Fibroblast of lung (primary cell): ENCODE results near the gene CHIT1. TPM values are rescaled to one million over a fixed set of nuclear protein-coding genes. Genes with fewer than 3 reads are reported as not detected.

ENCODE experiments used
- DNase-seq, 2 donors: peaks; one replicate each; pipeline versions ENCODE4 v3.0.0 to v3.0.0-alpha.2; 2010; ENCODE audit warnings: low read depth in 2 of 2
- H2AFZ ChIP-seq: 2 replicates; pipeline ENCODE4 v1.5.1; 2012; ENCODE audit warnings: low read length, control low read depth, inconsistent platforms
- H3K27ac ChIP-seq: 2 replicates; pipeline ENCODE4 v1.5.1; 2011; ENCODE audit warnings: low read length, control low read depth; ENCODE audit not compliant: insufficient read depth
- H3K27me3 ChIP-seq: 2 replicates; pipeline ENCODE4 v1.5.1; 2011; ENCODE audit warnings: mild to moderate bottlenecking, low read length; ENCODE audit not compliant: control insufficient read depth, insufficient read depth
- H3K36me3 ChIP-seq: 2 replicates; pipeline ENCODE4 v1.5.1; 2011; ENCODE audit warnings: low read length; ENCODE audit not compliant: control insufficient read depth, insufficient read depth
- H3K4me1 ChIP-seq: 2 replicates; pipeline ENCODE4 v1.5.1; 2011; ENCODE audit warnings: low read length; ENCODE audit not compliant: control insufficient read depth, insufficient read depth; ENCODE audit errors: extremely low read depth
- H3K4me2 ChIP-seq: 2 replicates; pipeline ENCODE4 v1.5.1; 2011; ENCODE audit warnings: low read length, control low read depth; ENCODE audit not compliant: insufficient read depth; ENCODE audit errors: extremely low read depth
- H3K4me3 ChIP-seq, 4 experiments: fragments of 200-600 bp in 1 of 4; sonication (generic) in 1 of 4; replicated peaks in 1 of 4; 2 replicates each; pipeline ENCODE4 v1.5.1; 2011 to 2016; ENCODE audit warnings: low read length in 4 of 4, low read depth in 3 of 4, mild to moderate bottlenecking in 3 of 4, control low read depth in 2 of 4, inconsistent platforms in 1 of 4, mixed read lengths in 1 of 4; ENCODE audit not compliant: insufficient read depth in 1 of 4; ENCODE audit errors: control extremely low read depth in 1 of 4
- H3K79me2 ChIP-seq: 2 replicates; pipeline ENCODE4 v1.5.1; 2012; ENCODE audit warnings: mild to moderate bottlenecking, low read length, inconsistent platforms; ENCODE audit not compliant: control insufficient read depth, insufficient read depth
- H3K9ac ChIP-seq: 2 replicates; pipeline ENCODE4 v1.5.1; 2011; ENCODE audit warnings: mild to moderate bottlenecking, low read length, control low read depth; ENCODE audit not compliant: insufficient read depth
- H3K9me3 ChIP-seq: 2 replicates; pipeline ENCODE4 v1.5.1; 2012; ENCODE audit warnings: low read depth, low read length; ENCODE audit not compliant: control insufficient read depth, insufficient read depth
- H4K20me1 ChIP-seq: 2 replicates; pipeline ENCODE4 v1.5.1; 2011; ENCODE audit warnings: low read length; ENCODE audit not compliant: control insufficient read depth, insufficient read depth; ENCODE audit errors: extremely low read depth
- polyA plus RNA-seq, 2 donors: library from polyadenylated mRNA; depleted of rRNA in 1 of 2; stranded (reverse) in 1 of 2; unstranded in 1 of 2; fragments of >200 nt; gene quantifications; 2 replicates each; pipeline ENCODE4 v1.2.1, GENCODE V29; 2011 to 2012; ENCODE audit warnings: missing spikeins in 1 of 2
- total RNA-seq: library from RNA; depleted of rRNA; stranded (reverse); fragments of >200 nt; gene quantifications from 2 replicates; pipeline ENCODE4 v1.2.1, GENCODE V29; 2014
- TF ChIP-seq, protein P1 (sequence below), 2 donors: IDR thresholded peaks in 1 of 2; conservative IDR thresholded peaks in 1 of 2; 1 replicate in 1 of 2; 2 replicates in 1 of 2; pipeline ENCODE4 v1.5.1; 2011 to 2012; ENCODE audit warnings: low read length in 2 of 2, control low read depth in 1 of 2, inconsistent platforms in 1 of 2, low read depth in 1 of 2, mild to moderate bottlenecking in 1 of 2

CHIT1 gene
- total and polyA plus RNA-seq, 2 donors (not counting 1 experiment from before 2014, with no cell fraction given): not detected

DNA sequence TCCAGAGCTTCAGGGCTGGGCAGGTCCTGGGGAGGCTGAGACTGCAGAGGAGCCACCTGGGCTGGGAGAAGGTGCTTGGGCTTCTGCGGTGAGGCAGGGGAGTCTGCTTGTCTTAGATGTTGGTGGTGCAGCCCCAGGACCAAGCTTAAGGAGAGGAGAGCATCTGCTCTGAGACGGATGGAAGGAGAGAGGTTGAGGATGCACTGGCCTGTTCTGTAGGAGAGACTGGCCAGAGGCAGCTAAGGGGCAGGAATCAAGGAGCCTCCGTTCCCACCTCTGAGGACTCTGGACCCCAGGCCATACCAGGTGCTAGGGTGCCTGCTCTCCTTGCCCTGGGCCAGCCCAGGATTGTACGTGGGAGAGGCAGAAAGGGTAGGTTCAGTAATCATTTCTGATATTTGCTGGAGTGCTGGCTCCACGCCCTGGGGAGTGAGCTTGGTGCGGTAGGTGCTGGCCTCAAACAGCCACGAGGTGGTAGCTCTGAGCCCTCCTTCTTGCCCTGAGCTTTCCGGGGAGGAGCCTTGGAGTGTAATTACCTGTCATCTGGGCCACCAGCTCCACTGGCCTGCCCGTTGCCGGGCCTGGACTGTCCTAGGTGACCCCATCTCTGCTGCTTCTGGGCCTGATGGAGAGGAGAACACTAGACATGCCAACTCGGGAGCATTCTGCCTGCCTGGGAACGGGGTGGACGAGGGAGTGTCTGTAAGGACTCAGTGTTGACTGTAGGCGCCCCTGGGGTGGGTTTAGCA lies 63.1 kb downstream of the CHIT1 start:
- Histone ChIP-seq H3K27ac (no peak overlapping the region), H3K9ac (no peak overlapping the region), H3K4me2 (no peak overlapping the region), H3K36me3 (no peaks in the 10 kb centered on the region), H3K4me1 (no peaks in the 10 kb centered on the region), H4K20me1 (no peaks in the 10 kb centered on the region), H2AFZ (no peak overlapping the region), H3K4me3 (no peak overlapping the region), H3K79me2 (no peaks in the 10 kb centered on the region), H3K9me3 (no peaks in the 10 kb centered on the region), H3K27me3 (peaks cover 8% of the 10 kb centered on the region)
- DNase-seq: no peak
- TF ChIP-seq, protein P1, sequence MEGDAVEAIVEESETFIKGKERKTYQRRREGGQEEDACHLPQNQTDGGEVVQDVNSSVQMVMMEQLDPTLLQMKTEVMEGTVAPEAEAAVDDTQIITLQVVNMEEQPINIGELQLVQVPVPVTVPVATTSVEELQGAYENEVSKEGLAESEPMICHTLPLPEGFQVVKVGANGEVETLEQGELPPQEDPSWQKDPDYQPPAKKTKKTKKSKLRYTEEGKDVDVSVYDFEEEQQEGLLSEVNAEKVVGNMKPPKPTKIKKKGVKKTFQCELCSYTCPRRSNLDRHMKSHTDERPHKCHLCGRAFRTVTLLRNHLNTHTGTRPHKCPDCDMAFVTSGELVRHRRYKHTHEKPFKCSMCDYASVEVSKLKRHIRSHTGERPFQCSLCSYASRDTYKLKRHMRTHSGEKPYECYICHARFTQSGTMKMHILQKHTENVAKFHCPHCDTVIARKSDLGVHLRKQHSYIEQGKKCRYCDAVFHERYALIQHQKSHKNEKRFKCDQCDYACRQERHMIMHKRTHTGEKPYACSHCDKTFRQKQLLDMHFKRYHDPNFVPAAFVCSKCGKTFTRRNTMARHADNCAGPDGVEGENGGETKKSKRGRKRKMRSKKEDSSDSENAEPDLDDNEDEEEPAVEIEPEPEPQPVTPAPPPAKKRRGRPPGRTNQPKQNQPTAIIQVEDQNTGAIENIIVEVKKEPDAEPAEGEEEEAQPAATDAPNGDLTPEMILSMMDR (conservative IDR thresholded peaks at IDR 0.05 in 1 of 2, IDR thresholded peaks at IDR 0.05 in 1 of 2; ENCODE audit: low read depth in 1 of 2, low read length in 2 of 2): no peak

Other genes with a start within 250 kb of the CHIT1 start
- 74.5 and 83.7 TPM in 2 replicates for gene TMEM183A, start 222.3 kb downstream of the CHIT1 start, total RNA-seq
- gene TMEM183A, start 222.3 kb downstream of the CHIT1 start, polyA plus RNA-seq: 74.2 and 75.3 TPM in 2 replicates
- 4.3 and 4.6 TPM in 2 replicates for gene PPFIA4, start 203.2 kb downstream of the CHIT1 start, total RNA-seq
- 0.36 and 3.2 TPM in 2 replicates for gene PPFIA4, start 203.2 kb downstream of the CHIT1 start, polyA plus RNA-seq
- gene MYOG, start 143.7 kb downstream of the CHIT1 start, total RNA-seq: not detected in 2 replicates
- 0.03 TPM in 1 of 2 replicates, not detected in the other for gene MYOG, start 143.7 kb downstream of the CHIT1 start, polyA plus RNA-seq
- gene ADORA1, start 101.9 kb downstream of the CHIT1 start, total RNA-seq: 1.5 and 10.8 TPM in 2 replicates
- 1.3 and 6.1 TPM in 2 replicates for gene ADORA1, start 101.9 kb downstream of the CHIT1 start, polyA plus RNA-seq
- gene MYBPH, start 53.8 kb downstream of the CHIT1 start, total RNA-seq: 0.17 and 0.26 TPM in 2 replicates
- 0.71 and 5.5 TPM in 2 replicates for gene MYBPH, start 53.8 kb downstream of the CHIT1 start, polyA plus RNA-seq
- gene CHI3L1, start 43.0 kb downstream of the CHIT1 start, total RNA-seq: 3.0 and 17.5 TPM in 2 replicates
- gene CHI3L1, start 43.0 kb downstream of the CHIT1 start, polyA plus RNA-seq: 4.2 and 42.8 TPM in 2 replicates
- gene BTG2, start 75.8 kb upstream of the CHIT1 start, total RNA-seq: 20.3 and 26.3 TPM in 2 replicates
- gene BTG2, start 75.8 kb upstream of the CHIT1 start, polyA plus RNA-seq: 9.8 and 12.2 TPM in 2 replicates
- 3.3 and 15.4 TPM in 2 replicates for gene FMOD, start 121.4 kb upstream of the CHIT1 start, total RNA-seq
- 2.9 and 9.0 TPM in 2 replicates for gene FMOD, start 121.4 kb upstream of the CHIT1 start, polyA plus RNA-seq
- 4.5 and 4.9 TPM in 2 replicates for gene PRELP, start 246.1 kb upstream of the CHIT1 start, total RNA-seq
- 2.8 and 13.9 TPM in 2 replicates for gene PRELP, start 246.1 kb upstream of the CHIT1 start, polyA plus RNA-seq